PC-9 (cell line): ENCODE measurements around the gene HCST.

Source experiments
- CTCF ChIP-seq: fragments of 200-600 bp; sonication (generic); conservative IDR thresholded peaks from 2 replicates; pipeline ENCODE4 v1.6.1; 2017; ENCODE audit warnings: mixed run types, antibody characterized with exemption, mild to moderate bottlenecking, moderate library complexity
- EZH2 ChIP-seq: fragments of 200-600 bp; sonication (generic); IDR thresholded peaks from 2 replicates; pipeline ENCODE4 v1.8.0; 2017; ENCODE audit warnings: antibody characterized with exemption, low read depth

GRCh38 chr19:35901854-35902661 is at the start of gene HCST:
- TF ChIP-seq CTCF (no peak), EZH2 (no peak)
